GM12891 (cell line): ENCODE measurements around the gene MT1X.

Experiments used
- POLR2A ChIP-seq: IDR thresholded peaks from 2 replicates; pipeline ENCODE4 v1.6.1; 2011; ENCODE audit warnings: low read depth, low read length, control low read depth
- POLR2AphosphoS5 ChIP-seq: IDR thresholded peaks from 2 replicates; pipeline ENCODE4 v1.6.1; 2011; ENCODE audit warnings: low read depth, low read length, control low read depth

DNA sequence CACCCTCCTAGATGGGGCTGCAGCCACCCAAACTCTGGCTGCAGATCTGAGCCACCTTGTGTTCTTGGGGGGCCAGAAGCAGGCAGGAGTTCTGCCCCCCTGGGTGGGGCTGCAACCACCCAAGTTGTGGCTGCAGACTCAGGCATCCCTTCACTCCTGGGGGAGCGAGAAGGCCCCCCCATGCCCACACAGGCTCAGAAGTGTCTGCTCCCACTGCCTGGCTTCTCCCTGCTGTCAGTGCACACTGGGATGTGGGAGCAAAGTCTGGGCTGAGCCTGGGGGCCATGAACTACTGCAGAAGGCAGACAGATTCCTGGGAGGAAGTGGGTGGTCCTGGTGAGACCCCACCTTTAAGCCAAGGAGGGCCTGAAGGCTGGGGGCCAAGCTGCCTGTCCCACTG lies 13.0 kb downstream of the MT1X start:
- no peak for TF ChIP-seq POLR2A
- TF ChIP-seq POLR2AphosphoS5, result no peak
